ENCODE results near the gene C22orf23. TPM values are rescaled to one million over a fixed set of nuclear protein-coding genes. Genes with fewer than 3 reads are reported as not detected.
A peak's percentile ranks its signal among the peaks of the same experiment; 100 is the strongest.

The C22orf23 gene
- total RNA-seq, 6 experiments from 2014 or later = 0.43 to 0.73 (median 0.54) TPM

GRCh38 chr22:37905534-37906363 lies 47.7 kb downstream of the C22orf23 start, which contains the start of gene MICALL1:
TSS of gene MICALL1 (plus strand) at chr22:37906297. CDS start at chr22:37906423, 126 bp downstream.
- peak; percentile 58 for DNase-seq
- peaks cover 12% of the 10 kb centered on the region; the same call in 1 of the 2 replicates for H3K36me3 Mint-ChIP-seq (ENCODE audit: low read depth)
- H3K4me3 Mint-ChIP-seq = peak within 1 kb of the TSS; percentile 90
- peak within 1 kb of the TSS; percentile 99 for H3K27ac Mint-ChIP-seq
- peaks cover 4% of the 10 kb centered on the region for H3K27me3 Mint-ChIP-seq (ENCODE audit: insufficient read depth)
- H3K4me1 Mint-ChIP-seq (ENCODE audit: low read depth) = peaks cover 52% of the 10 kb centered on the region
- TF ChIP-seq CTCF (IDR thresholded peaks at IDR 0.05) = peak; percentile 33
- H3K9me3 Mint-ChIP-seq = no peaks in the 10 kb centered on the region

DNA sequence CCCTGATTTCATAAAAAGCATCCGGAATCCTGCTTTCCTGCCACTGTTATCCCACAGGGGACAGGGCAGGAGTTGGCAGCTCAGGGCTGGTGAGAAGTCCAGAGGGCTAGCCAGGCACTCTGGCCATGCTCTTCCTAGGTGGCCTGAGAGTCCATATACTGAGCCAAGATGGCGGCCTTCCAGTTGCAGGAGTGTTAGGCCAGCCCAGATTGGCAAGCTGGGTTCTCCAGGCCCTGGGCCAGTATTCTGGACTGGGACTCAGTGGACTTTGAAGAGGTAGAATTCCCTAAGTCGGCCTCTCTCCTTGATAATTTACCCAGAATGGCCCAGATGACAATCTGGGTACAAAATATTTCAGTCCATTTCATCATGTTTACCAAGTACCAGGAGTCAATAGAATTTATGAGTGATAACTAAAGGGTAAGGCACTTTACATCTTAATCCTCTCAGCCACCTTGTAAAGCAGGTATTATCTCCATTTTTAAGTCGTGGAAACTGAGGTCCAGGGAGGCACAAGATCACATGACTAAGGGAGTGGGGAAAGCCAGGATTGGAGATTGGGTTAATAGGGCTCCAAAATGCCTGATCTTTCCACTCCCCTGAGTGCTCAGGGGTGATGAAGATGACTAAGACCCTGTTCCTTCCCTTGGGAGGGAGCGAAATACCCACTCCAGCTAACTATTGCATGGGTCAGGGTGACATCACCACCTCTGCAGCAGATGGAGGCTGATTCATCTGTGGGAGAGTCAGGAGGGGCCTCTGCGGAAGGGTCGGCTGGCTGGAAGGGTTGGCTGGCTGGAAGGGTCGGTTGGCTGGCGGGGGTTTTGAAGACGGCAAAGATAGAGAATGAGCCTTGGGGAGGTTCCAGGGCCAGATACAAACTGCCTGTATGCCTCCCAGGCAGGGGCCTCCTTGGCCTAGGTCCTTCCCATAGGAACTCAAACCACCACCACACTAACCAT lies 48.5 kb downstream of the C22orf23 start:
- Mint-ChIP-seq H3K9me3 (no peaks in the 10 kb centered on the region), H3K27ac (peak overlapping the region; percentile 99), H3K4me3 (peak overlapping the region; percentile 84), H3K36me3 (ENCODE audit: low read depth) (peaks cover 12% of the 10 kb centered on the region; the same call in 1 of the 2 replicates), H3K27me3 (ENCODE audit: insufficient read depth) (peaks cover 4% of the 10 kb centered on the region), H3K4me1 (ENCODE audit: low read depth) (peaks cover 44% of the 10 kb centered on the region)
- DNase-seq = peak; percentile 96
- no peak for TF ChIP-seq CTCF (IDR thresholded peaks at IDR 0.05)

DNA sequence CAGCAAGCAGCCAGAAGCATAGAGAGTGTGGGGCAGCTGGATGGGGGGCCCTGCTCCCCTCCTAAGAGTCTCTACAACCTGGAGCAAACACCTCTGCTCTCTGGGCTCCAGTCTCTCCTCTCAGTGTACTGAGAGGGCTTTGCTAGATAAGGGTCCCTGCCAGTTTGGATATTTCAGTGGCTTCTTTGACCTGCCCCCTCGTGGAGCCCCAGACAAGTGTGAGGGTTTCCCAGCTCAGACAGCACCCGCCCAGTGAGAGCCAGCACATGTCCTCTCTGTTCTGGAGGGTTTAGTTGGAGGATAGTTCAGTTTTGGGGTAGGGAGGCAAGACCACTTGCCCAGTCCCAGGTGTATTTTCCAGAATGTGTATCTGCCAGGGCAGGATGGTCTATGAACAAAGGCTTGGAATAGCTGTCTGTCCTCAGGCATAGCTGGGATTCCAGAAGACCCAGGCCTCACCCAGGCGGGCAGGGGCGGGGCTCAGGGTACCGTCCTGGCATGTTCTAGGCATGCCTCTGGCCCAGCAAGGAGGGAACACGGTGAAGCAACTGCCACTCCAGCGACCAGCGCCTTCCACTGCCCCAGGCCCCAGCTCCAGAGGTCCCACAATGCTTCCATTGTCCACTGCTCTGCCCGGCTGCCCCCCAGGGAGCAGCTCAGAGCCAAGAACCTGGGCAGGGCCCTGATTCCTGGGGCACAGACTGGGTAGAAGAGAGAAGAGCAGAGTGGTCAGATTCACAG lies 54.8 kb downstream of the C22orf23 start:
- no peak for TF ChIP-seq CTCF (IDR thresholded peaks at IDR 0.05)
- peaks cover 19% of the 10 kb centered on the region for H3K4me1 Mint-ChIP-seq (ENCODE audit: low read depth)
- no peak overlapping the region for H3K27ac Mint-ChIP-seq
- DNase-seq = no peak
- no peaks in the 10 kb centered on the region for H3K9me3 Mint-ChIP-seq
- H3K4me3 Mint-ChIP-seq = no peak overlapping the region
- peaks cover 6% of the 10 kb centered on the region for H3K27me3 Mint-ChIP-seq (ENCODE audit: insufficient read depth)
- H3K36me3 Mint-ChIP-seq (ENCODE audit: low read depth) = no peaks in the 10 kb centered on the region; the same call in 1 of the 2 replicates

DNA sequence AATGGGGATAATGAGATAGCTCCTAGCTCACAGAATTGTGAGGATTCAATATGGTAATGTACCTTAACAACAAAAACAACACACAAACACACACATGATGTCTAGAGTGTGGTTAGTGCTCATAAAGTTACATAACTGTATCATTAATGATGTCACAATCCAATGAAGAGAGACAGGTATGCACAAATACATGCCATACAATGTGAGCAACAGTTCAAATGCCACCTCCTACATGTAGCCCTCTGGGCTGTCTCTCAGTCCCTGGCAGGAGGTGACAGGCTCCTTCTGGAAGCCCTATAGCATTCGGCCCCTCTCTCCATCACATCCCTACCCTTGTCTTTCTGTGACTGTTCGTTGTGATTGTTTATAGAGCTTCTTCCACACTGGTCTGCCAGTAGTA lies 55.6 kb downstream of the C22orf23 start:
- H3K27ac Mint-ChIP-seq = no peak overlapping the region
- peaks cover 4% of the 10 kb centered on the region for H3K27me3 Mint-ChIP-seq (ENCODE audit: insufficient read depth)
- H3K4me1 Mint-ChIP-seq (ENCODE audit: low read depth) = peaks cover 12% of the 10 kb centered on the region
- no peaks in the 10 kb centered on the region; the same call in 1 of the 2 replicates for H3K36me3 Mint-ChIP-seq (ENCODE audit: low read depth)
- TF ChIP-seq CTCF (IDR thresholded peaks at IDR 0.05) = no peak
- H3K4me3 Mint-ChIP-seq = no peak overlapping the region
- H3K9me3 Mint-ChIP-seq = no peaks in the 10 kb centered on the region
- no peak for DNase-seq

DNA sequence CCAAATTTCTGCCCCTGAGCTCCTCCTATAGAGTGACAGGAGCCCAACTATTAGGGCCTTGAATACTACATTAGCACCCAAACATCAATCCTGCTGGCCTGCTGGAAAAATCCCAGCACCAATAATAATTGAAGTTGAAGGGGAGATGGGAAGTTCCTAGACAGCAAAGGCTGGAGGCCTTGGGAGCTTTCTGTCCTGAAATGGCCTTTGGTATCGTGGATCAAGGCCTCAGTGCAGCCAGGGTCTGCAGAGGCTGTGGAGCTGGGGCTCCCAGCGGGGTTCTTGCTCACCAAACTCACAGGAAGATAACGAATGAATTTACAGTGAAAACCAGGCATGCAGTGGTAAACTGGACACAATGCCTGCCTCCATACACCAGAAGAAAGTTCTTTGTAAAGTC lies 56.5 kb downstream of the C22orf23 start:
- Mint-ChIP-seq H3K36me3 (ENCODE audit: low read depth) (peaks cover 2% of the 10 kb centered on the region; the same call in 1 of the 2 replicates), H3K27me3 (ENCODE audit: insufficient read depth) (peaks cover 4% of the 10 kb centered on the region), H3K9me3 (no peaks in the 10 kb centered on the region), H3K27ac (no peak overlapping the region), H3K4me3 (no peak overlapping the region), H3K4me1 (ENCODE audit: low read depth) (peaks cover 12% of the 10 kb centered on the region)
- TF ChIP-seq CTCF (IDR thresholded peaks at IDR 0.05) = no peak
- no peak for DNase-seq
